GM21723 (cell line): ENCODE measurements around the gene EPB41.
"Not testable (repeated sequence)": the region's sequence is repeated elsewhere in the genome, so short reads cannot be mapped to it uniquely, and the experiment has no call there.

ENCODE experiments used
- ATAC-seq: cut with Tn5 transposase; IDR thresholded peaks from one replicate; pipeline ENCODE4 v1.9.1; 2021; ENCODE audit warnings: mild to moderate bottlenecking, moderate library complexity; ENCODE audit not compliant: unreplicated experiment

The EPB41 gene

DNA sequence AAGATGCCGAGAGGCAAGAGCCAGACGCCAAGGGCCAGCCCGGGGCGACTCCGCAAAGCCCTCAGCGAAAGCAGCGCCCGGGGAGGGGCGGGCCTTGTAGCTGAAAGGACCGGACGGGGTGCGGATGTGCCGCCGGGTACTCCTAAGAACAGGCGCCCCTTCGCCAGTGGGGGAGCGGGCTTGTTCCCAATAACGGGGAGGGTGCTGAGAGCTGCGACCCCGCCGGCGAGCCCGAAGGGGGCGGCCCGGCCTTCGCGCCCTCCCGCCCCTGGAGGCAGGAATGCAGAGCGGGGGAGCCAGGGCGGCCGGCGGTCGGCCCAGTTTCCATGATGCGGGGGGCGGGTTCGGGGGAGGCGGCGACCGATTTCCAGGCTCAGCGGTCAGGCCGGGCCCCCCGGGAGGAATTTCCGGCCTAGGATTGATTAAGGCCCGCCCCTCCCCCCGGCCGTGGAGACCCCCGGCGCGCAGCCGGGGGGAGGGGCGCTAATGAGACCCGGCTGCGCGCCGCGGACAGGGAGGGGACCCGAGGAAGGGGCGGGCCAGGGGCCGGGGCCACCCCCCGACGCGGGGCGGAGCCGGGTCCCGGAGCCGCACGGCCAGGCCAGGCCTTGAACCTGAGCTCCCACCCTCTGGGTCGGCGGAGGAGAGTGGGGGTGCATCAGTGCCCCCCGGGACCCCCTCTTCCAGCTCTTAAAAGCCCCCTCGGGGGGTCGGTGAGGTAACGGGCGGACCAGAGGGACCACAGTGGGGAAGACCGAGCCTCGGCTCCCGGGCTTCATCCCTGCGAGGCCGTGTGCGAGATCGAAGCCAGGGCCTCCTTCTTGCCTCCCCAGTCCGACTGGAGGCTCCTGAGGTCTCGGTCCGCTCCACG lies 210.2 kb downstream of the EPB41 start:
- no peak for ATAC-seq

DNA sequence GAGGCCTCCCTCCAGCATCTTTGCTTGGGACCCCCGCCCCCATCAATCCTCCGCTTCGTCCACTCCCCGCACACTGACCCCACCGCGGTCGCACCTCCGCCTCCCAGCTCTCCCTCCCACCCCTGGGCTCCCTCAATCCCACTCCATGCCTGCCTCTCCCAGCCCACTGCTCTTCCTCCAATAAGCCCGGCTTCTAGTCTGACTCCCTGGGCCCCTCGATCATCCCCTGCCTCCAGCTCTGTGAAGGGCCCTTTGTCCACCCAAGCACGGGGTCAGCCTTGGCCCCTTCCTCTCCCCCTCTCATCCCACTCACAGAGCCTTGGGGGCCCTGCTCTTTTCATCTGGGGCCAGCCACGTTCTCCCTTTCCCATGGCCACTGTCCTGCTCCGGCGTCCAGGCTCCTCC lies 210.9 kb downstream of the EPB41 start:
- ATAC-seq = no peak

DNA sequence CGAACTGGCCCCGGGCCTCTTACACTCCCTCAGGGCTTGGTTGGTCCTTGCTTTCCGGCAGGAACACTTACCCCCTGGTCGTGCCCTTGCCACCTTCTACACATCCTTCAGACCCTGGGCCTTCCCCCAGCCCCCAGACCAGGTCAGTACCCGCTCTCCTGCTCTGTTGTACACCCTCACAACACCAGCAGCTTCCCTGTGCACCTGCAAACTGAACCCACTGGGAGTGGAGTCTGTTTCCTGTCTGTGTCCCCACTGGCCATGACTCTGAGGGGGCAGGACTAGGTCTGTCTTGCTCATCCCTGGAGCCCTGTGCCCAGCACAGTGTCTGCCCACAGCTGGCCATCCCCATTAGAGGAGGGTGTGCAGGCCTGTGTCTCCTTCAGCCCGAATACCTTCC lies 211.4 kb downstream of the EPB41 start:
- ATAC-seq = no peak

DNA sequence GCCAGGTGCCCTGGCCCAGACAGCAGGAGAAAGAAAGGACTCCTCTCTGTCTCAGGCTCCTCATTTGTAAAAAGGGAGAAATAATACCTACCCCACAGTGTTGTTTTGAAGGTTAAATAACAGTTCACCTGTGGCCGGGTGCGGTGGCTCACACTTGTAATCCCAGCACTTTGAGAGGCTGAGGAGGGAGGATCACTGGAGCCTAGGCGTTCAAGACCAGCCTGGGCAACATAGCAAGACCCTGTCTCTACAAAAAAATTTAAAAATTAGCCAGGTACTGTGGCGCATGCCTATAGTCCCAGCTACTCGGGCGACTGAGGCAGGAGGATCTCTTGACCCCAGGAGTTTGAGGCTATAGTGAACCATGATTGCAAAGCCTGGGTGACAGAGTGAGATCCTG lies 211.8 kb downstream of the EPB41 start:
- no peak for ATAC-seq

DNA sequence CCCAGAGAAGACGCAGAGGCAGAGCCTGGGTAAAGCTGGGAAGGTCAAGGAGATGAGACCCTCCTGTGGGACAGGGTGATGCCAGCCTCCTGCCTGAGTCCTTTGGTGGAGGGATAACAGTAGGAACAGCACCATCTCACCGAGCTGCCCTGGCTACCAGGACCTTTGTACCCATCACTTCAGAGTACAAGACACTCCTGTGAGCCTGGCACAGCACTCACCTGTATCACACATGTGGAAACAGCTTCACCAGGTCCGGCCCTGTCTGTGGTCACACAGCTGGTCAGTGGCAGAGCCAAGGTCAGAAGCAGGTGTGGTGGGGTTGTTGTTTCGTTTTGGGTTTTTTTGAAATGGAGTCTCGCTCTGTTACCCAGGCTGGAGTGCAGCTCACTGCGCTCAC lies 214.4 kb downstream of the EPB41 start:
- no peak for ATAC-seq

DNA sequence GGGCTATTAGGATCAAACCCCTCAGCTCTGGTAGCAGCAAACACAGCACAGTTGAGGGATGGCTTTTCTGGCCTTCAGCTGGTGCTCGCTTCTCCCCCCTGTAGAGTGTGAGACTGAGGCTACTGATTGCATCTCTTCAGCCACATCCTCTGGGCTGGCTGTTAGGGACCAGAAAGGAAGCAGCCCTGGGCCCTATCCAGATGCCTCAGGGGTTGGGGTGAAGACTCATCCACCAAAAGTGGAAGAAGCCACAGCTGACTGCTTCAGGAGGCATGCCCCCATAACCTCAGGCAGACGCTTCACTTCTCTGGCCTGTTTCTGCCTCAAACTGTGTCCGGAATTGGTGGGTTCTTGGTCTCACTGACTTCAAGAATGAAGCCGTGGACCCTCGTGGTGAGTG lies 215.5 kb downstream of the EPB41 start:
- ATAC-seq = no peak

DNA sequence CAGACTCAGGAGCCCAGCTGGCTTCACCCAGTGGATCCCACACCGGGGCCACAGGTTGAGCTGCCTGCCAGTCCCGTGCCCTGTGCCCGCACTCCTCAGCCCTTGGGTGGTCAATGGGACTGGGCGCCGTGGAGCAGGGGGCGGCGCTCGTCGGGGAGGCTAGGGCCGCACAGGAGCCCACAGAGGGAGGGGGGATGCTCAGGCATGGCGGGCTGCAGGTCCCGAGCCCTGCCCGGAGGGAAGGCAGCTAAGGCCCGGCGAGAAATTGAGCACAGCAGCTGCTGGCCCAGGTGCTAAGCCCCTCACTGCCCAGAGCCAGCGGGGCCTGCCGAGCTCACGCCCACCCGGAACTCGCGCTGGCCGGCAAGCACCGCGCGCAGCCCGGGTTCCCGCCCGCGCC lies 216.7 kb downstream of the EPB41 start:
- not testable (repeated sequence) for ATAC-seq

DNA sequence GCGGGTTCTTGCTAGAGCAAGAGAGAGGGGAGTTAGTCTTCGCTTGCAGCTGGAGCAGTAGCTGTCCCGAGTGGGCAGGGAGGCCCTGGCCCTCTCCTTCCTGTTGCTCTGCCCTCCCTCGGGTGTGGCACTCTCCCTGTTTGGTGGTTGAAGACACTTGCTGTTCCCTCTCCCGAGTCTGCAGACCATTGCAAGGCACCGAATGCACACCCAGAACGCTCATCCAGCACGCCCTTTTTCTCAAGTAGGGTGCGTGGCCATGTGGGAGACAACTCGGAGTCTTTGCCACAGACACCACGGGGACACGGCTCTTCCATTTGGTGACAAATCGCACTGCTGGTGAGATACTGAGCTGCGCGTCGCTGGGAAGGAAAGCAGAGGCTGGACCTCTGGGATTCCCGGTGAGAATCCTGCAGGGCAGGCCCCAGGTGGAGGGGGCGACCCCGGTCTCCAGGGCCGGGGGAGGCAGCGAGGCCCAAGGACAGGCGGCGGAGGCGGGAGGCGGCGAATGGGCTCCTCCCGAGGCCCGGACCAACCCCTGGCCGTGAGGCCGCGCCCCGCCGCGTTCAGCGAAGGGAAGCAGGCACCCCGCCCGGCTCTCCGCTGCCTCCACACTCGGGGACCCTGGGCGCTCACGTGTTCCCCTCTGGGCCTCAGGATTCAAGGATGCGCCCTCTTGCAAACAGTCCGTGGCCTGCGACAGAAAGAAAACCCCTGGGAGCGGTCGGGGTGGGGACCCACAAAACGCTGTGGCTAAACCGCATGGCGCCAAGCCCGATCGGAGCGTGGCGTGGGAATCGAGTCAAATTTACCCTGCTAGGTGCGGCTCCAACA lies 219.7 kb downstream of the EPB41 start:
- ATAC-seq = no peak

DNA sequence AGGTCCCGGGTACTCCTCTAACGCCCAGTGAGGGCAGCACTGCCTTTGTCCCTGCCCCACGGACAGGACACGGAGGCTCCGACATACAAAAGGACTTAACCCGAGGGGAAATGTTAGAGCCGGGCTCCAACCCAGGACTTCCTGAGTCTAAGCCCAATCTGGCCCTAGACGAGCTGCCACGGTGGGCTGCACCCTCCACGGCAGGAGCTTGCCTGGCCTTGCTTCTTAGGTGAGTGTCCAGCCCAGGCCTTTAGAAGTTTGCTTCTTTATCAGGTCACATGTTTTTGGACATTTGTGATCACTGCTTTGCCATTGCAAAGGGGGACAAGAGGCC lies 220.3 kb downstream of the EPB41 start:
- no peak for ATAC-seq

DNA sequence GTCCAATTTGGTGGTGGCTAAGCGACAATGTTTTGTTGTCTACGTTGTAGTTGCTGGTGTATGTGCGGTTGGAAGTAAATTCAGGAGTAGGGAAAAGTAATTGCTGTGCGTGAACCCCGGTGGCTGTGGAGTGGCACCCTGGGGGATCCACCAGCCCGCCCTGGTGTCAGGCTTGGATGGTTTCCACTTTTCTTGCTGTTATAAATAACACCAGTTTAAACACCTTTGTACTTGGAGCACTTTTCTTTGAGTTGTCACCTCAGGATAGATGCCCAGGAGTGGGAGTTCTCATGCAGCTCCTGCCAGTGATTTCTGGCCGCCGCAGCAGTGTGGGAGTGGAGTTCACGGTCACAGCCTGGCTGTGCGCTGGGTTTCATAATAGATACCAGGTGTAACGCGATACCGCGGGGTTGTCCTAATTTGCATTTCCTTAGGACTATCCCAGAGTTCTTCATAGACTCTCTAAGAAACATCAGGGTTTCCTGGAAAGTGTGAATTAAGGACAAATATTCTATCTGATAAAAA lies 222.1 kb downstream of the EPB41 start:
- ATAC-seq = no peak

DNA sequence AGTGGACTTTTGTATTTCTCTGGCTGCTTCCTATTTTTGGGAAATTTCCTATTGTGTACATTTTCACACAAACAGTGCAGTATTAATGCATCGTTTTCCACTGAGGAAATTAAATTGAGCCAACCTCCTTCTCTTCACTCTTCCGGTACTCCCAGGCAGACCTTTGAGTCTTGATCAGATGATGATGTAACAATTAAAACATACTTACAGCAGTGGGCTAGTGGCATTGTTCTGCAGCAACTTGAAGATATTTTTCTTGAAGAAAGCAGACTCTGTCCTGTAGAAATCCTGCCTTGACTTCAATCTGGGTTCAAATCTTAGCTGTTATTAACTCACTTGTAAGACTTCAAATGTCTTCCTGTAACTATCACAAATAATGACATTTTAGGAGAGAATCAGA lies 228.3 kb downstream of the EPB41 start:
- ATAC-seq = no peak

DNA sequence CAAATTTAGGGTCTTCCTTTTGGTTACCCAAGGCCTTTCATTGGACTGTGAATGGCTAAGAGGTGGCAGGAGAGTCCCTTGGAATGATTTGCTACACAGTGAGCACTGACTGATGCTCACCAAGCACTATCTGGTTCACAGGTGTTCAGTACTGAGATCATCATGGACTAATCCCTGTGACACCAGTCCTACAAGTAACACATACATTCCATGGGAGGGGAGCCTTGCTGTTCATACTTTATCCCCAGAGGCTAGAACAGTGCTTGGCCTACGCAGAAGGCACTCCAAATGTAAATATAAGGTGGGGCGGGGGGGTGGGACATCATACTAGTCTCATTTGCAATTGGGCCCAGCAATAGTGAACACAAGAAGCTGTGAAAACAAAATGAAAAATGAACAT lies 229.8 kb downstream of the EPB41 start:
- no peak for ATAC-seq

DNA sequence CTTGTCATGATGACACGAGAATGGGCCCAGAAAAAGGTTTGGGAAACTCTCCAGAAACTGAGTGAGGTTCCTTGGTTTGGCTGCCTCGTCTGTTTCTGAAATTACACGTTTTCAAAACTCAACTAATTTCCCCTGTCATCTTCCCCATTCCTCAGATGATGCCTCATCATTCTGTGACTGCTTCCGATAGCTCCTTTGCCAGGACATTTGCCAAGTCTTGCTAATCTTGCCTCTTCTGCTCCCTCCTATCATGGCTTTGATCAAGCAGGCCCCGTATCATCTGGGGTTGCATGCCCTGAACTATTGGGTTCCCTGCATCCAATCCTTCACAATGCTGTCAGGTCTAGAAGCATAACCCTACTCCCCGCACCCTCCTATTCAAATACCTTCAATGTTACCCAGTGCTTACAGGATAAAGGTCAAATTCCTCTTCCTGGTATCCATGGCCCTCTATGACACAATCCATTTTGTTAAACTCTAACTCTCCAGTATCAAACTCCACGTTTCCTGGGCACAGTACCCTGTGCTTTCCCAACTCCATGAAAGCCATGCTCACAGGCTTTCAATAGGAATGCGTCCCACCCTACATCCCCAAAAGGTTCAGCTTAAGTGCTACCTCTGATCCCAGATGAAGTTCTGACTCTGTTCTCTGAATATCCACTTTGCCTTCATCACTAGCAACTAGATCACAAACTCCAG lies 231.5 kb downstream of the EPB41 start:
- no peak for ATAC-seq

DNA sequence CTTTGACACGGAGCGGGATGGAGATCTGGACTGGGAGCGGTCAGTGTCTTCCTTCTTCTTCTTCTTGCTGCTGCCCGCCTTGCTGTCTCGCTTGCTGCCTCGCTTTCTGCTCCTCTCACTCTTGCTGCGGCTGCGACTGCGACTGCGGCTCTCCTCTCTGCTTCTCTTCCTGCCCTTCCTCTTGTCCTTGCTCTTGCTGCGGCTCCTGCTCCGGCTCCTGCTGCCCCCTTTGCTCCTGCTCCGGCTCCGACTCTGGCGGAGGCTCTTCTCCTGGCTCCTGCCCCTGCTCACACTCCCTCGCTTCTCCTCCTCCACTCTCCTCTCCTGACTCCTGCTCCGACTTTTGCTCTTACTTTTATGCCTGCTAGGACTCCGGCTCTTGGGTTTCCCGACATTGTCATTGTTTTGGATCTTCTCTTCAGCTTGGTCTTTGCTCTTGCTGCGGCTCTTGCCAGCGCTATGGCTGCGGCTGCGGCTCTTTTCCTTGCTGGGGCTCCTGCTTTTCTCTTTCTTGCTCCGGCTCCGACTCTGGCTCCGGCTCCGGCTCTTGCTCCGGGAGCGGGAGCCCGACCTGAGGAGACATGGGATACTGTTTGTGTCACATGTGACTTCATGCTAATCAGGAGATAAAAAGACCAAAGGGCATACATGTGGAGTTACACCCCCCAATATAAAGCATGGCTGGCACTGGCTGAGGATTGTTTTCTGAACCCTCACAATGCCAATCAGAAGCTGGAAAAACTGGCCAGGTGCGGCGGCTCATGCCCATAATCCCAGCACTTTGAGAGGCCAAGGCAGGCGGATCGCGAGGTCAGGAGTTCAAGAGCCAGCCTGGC lies 234.5 kb downstream of the EPB41 start:
- no peak for ATAC-seq

DNA sequence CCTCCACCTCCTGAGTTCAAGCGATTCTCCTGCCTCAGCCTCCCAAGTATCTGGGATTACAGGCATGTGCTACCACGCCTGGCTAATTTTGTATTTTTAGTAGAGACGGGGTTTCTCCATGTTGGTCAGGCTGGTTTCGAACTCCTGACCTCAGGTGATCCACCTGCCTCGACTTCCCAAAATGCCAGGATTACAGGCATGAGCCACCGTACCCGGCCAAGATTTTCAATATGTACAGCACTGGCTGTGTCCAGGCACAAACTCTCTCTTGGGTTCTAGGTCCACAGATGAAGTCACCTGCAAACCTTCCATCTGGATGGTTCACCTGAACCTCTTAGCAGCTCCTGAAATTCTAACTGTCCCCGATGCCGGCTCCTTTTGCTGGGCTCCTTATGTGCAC lies 236.0 kb downstream of the EPB41 start:
- not testable (repeated sequence) for ATAC-seq

DNA sequence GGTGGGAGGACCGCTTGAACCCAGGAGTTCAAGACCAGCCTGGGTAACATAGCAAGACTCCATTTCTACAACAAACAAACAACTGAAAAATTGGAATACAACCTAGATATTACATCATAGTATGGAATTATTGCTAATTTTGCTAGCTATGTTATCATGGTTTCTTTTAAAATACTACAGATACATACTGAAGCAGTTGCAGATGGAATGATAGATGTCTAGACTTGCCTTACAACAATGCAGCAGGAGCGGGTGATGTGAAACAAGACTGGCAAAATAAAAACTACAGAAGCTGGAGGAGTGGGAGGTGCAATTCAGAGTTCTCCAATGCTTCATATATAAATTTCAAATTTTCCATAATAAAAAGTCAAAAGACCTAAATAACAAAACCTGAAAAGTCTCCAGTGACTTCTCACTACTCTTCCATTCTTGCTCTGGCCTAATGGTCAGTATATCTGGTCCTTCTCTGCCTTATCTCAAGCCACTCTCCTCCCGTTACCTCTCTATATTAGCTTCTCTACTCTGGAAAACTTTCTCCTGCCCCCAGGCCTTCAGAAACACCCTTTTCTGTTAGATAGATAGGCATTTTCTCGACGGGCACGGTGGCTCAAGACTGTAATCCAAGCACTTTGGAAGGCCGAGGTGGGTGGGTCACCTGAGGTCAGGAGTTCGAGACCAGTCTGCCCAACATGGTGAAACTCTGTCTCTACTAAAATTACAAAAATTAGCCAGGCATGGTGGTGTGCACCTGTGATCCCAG lies 237.9 kb downstream of the EPB41 start:
- no peak for ATAC-seq

DNA sequence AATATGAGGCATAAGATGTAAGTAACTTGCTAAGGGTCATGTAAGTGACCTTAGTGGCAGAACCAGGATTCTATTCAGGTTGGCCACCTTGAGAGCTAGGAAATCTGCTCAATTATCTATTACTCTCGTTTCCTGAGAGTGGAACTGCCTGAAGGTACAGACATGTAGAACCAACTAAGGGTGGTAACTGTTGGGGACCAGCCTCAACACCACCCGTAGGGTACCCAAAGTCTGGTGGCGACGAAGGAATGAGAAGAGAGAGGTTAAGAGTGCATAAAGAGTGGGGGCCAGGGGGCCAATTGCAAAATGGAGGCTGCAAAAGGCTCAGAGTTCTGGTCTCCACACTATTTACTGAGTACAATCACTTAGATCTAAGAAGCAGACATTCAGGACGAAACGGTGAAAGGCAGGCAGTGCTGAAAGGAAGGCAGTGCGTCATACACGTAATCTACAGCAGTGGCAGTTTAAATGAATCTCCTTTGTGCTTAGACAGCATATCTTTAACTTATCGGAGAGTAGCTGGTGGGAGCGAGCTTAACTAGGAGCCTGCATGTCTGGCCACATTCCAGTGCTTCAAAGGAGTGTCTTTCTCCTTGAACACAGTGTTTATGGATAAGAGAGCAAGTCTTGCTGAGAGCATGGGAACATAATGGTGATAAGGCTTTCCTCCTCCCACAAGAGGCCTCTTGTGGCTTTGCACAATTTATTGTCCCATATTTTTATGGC lies 242.3 kb downstream of the EPB41 start:
- ATAC-seq = no peak

DNA sequence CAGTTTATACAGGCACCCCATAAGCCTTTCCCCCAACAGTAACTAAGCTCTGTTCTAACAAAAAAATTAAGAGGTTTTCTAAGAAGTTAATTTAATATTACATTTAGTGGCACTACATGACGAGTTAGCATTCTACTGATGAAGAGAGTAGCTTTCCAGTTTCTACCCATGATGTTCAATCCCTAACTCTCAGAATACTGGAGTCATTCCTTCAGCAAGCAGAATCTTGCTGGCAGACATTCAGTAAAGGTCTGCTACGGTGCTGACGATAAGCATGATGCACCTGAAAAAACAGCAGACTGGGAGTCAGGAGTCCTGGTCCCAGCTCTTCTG lies 242.9 kb downstream of the EPB41 start:
- ATAC-seq = no peak

DNA sequence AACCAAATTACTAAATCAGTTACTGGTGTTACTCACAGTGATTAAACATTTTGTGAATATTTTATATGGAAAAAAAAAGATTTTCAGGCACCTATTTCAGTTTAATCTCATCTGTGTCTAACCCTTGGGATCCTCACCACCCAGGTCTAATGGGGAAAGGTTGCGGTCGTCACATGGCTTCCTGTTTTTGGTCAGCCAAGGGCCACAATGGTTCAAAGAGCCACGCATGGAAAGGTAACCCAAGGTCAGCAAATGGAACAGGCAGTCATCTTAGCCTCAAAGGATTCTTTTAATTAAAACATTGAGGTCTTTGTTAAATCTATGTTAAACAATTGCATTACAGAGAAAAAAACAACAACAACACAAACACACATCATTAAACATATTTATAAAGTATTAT lies 245.4 kb downstream of the EPB41 start:
- no peak for ATAC-seq
